ENCODE data around the gene LGI4.

- no peak; the same call in 1 of the 2 replicates for TF ChIP-seq POLR2AphosphoS5 (IDR thresholded peaks at IDR 0.05; ENCODE audit: low read depth)
- TF ChIP-seq, protein P1, sequence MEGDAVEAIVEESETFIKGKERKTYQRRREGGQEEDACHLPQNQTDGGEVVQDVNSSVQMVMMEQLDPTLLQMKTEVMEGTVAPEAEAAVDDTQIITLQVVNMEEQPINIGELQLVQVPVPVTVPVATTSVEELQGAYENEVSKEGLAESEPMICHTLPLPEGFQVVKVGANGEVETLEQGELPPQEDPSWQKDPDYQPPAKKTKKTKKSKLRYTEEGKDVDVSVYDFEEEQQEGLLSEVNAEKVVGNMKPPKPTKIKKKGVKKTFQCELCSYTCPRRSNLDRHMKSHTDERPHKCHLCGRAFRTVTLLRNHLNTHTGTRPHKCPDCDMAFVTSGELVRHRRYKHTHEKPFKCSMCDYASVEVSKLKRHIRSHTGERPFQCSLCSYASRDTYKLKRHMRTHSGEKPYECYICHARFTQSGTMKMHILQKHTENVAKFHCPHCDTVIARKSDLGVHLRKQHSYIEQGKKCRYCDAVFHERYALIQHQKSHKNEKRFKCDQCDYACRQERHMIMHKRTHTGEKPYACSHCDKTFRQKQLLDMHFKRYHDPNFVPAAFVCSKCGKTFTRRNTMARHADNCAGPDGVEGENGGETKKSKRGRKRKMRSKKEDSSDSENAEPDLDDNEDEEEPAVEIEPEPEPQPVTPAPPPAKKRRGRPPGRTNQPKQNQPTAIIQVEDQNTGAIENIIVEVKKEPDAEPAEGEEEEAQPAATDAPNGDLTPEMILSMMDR (conservative IDR thresholded peaks at IDR 0.05; ENCODE audit: low read depth in 2 of 2) = no peak
- TF ChIP-seq EZH2 (IDR thresholded peaks at IDR 0.05; ENCODE audit: low read depth, unreplicated experiment) = no peak
- TF ChIP-seq, protein P2, sequence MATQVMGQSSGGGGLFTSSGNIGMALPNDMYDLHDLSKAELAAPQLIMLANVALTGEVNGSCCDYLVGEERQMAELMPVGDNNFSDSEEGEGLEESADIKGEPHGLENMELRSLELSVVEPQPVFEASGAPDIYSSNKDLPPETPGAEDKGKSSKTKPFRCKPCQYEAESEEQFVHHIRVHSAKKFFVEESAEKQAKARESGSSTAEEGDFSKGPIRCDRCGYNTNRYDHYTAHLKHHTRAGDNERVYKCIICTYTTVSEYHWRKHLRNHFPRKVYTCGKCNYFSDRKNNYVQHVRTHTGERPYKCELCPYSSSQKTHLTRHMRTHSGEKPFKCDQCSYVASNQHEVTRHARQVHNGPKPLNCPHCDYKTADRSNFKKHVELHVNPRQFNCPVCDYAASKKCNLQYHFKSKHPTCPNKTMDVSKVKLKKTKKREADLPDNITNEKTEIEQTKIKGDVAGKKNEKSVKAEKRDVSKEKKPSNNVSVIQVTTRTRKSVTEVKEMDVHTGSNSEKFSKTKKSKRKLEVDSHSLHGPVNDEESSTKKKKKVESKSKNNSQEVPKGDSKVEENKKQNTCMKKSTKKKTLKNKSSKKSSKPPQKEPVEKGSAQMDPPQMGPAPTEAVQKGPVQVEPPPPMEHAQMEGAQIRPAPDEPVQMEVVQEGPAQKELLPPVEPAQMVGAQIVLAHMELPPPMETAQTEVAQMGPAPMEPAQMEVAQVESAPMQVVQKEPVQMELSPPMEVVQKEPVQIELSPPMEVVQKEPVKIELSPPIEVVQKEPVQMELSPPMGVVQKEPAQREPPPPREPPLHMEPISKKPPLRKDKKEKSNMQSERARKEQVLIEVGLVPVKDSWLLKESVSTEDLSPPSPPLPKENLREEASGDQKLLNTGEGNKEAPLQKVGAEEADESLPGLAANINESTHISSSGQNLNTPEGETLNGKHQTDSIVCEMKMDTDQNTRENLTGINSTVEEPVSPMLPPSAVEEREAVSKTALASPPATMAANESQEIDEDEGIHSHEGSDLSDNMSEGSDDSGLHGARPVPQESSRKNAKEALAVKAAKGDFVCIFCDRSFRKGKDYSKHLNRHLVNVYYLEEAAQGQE (IDR thresholded peaks at IDR 0.05; ENCODE audit: unreplicated experiment) = no peak
- TF ChIP-seq CREB1 (CRISPR knock-in tag; IDR thresholded peaks at IDR 0.05; ENCODE audit: low read depth) = no peak
- TF ChIP-seq EZH2phosphoT487 (IDR thresholded peaks at IDR 0.05; ENCODE audit: unreplicated experiment) = no peak
- TF ChIP-seq NANOG (IDR thresholded peaks at IDR 0.05; ENCODE audit: borderline replicate concordance) = no peak
- TF ChIP-seq, protein P3, sequence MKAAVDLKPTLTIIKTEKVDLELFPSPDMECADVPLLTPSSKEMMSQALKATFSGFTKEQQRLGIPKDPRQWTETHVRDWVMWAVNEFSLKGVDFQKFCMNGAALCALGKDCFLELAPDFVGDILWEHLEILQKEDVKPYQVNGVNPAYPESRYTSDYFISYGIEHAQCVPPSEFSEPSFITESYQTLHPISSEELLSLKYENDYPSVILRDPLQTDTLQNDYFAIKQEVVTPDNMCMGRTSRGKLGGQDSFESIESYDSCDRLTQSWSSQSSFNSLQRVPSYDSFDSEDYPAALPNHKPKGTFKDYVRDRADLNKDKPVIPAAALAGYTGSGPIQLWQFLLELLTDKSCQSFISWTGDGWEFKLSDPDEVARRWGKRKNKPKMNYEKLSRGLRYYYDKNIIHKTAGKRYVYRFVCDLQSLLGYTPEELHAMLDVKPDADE (IDR thresholded peaks at IDR 0.05) = no peak
Observed at GRCh38 chr19:35141837-35142605, 7.2 kb upstream of the LGI4 start.

All from GM23338 (cell line).